ENCODE data around the gene GAREM2.
A peak's percentile ranks its signal among the peaks of the same experiment; 100 is the strongest.

The GAREM2 gene

DNA sequence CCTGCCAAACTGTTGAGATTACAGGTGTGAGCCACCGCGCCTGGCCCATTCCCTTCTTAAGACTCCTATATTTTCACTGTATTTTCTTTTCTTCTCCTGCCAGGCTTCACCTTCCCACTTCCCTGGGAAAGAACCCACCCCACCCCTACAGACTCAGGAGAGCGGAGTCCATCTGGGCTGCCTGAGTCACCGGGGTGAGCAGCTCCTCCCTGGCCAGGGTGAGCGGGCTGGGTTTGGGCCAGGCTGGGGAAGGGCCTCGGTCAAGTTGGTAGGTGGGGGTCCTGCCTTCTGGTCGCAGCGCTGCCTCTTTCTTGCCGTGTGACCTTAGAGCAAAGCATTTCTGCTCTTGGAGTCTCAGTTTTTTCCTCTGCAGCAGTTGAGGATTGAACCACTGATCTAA, 2.1 kb upstream of the GAREM2 start:
- DNase-seq = no peak

DNA sequence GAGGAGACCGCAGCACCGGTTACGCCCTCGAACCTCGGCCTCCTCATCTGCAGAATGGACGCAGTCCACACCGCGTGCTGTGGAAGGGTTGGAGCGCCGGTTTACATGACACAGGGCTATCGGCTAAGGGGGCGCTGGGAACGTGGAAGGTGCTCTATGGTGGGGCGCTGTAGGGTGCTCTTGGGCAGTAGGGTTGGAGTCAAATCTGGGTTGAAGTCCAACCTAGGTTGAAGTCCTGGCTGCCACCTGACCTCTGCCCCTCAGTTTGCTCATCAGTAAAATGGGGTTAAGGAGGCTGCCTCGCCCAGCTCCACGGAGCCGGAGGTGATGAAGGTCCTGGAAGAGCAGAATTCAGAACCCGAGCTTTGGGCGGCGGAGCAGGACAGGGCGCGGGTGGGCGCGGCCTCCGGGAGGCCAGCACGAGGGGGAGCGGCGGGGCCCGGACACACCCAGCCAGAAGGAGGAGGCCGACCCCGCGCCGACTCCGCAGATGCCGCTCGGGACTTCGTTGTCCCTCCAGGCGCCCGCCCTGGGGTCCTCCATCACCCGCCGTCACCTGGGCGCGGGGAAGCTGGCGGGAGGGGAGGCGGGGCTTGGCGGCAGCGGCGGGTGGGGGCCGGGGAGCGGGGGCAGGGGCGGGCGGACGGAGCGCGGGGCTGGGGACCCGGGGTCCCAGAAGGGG, 558 bp upstream of the GAREM2 start:
- peak in 1 of 6 experiments; percentile 16 for DNase-seq

DNA sequence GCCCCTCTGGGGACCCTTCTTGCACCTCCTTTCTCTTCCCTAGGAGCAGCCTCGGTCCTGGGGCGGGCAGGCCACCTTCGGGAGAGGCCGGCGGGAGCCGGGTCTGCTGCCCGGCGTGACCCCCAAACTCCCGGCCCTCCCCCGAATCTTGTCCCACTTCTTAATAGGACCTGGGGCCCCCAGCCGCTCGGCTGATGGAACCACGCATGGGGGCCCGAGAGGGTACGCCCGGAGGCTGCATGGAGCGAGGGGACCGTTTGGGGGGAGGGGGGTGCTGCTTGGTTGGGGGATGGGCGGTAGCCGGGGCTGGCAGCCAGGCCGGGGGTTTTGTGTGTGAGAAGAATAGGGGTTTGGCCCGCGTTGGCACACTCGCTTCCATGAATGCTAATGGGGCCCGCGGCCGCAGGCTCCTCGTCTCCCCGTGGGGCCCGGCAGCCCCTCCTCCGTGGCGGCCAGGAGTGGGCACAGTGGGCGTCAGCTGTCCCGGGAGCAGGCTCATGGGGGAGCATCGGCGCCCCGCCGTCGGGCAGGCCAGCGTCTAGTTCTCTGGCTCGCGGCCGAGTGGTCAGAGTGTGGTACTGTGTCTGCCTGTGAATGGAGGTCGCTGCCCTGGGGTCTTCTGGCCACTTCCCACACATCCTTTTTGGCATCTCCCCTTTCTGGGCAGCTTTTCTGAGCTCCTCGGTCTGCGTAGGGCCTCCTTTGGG, 1.0 kb downstream of the GAREM2 start:
- no peak for DNase-seq

DNA sequence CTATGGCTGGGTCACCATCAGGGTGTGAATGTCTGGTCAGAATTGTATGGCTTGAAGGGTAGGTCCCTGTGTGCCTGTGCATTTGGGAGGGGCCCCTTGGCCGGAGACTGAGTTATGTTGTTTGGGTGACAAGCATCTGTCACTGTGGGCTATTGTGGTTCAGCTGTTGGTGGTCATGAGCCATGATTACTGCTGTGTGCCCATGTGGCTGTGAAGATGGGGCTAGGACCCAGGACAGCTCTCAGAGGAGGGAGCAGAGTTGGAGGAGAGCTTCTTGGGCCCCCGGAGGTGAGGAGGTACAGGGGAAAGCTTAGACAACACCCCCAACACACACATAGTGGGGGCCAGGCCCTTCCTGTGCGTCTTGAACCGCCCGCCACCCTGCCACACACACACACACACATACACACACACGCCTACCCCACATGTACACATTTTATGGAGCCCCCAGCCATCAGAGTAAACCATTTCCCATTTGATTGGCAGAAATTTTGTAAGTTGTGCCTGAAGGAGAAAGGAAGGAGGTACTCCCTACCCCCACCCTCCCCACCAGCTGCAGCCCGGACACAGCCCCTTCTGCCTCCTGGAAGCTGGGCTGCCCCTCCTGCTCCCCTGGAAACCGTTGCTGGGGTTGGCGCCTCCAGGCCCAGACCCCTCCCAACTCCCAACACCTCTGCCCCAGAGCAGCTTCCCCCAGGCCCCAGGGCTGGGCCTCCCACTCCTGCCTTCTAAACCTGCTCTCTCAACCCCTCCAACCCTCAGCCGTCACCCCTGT, 2.0 kb downstream of the GAREM2 start:
- no peak for DNase-seq

DNA sequence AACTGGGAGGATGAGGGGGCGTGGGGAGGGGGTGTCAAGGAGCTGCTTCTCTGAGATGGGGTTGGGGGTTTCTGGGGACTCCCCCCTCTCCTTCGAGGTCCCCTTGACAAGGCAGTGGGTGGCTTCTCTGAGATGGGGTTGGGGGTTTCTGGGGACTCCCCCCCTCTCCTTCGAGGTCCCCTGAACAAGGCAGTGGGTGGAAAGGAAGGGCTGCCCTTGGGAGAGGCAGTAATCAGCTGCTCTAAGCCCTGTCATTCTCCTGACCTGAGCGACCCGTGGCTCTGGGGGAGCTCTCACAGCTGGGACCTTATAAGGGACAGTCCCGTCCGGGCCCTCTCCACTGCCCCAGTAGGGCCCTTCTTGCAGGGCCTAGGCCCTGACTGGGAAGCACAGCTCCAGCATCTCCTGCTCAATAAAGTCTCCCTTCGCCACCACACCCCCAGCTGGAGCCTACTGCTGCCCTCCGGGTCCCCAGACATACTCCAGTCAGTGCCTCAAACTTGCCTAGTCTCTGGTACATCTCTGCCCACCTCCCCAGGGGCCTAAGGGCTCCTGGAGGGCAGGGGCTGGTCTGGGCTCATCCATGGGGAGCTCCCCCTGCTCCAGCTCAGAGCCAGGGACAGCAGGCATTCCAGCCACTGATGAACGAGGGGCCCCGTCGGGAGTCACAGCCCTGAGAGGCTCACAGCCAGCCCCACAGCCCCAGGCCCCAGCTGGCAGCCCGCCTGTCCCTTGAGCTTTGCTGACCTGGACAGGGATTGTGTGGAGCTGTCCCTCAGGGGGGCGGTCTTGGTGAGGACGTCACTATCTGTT, 2.8 kb downstream of the GAREM2 start:
- no peak for DNase-seq

DNA sequence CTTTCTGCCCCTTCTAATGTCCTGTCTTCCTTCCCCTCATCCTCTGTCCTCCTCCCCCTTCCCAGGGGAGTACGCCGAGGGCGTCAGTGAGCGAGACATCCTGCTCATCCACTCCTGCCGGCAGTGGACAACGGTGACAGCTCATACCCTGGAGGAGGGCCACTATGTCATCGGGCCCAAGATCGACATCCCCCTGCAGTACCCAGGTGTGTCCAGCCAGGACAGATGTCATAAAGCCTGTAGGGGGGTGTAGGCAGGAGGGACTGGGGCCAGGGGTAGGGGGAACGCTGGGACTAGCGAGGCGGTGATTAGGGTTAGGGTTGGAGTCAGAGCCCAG, 3.4 kb downstream of the GAREM2 start:
- no peak for DNase-seq

DNA sequence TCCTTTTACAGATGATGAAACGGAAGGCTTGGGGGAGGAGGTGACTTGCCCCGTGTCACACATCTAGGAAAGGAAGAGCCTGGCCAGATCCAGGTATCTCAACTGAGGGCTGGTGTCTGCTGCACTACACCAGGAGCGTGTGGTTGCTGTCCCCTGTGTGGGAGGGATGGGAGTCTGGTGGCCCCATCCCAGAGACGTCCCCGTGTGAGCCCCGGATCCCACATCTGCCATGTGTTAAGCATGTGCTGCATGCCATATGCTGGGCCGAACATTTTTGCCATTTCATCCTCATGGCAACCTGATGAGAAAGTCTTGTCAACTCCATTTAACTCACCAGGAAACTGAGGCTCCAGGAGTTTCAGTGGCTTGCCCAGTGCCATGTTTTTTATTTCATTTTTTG, 4.2 kb downstream of the GAREM2 start:
- no peak for DNase-seq

DNA sequence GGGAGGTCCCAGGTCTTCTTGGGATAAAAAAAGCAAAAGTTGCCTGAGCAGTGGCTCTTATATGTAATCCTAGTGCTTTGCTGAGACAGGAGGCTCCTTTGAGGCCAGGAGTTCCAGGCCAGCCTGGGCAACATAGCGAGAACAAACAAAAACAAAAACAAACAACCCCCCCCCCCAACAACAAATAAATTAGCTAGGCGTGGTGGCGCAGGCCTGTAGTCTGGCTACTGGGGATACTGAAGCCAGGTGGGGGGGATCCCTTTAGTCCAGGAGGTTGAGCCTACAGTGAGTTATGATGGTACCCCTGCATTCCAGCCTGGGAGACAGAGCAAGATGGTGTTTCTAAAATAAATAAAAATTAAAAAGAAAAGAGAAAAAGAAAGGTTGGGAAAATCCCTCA, 5.4 kb downstream of the GAREM2 start:
- no peak for DNase-seq

DNA sequence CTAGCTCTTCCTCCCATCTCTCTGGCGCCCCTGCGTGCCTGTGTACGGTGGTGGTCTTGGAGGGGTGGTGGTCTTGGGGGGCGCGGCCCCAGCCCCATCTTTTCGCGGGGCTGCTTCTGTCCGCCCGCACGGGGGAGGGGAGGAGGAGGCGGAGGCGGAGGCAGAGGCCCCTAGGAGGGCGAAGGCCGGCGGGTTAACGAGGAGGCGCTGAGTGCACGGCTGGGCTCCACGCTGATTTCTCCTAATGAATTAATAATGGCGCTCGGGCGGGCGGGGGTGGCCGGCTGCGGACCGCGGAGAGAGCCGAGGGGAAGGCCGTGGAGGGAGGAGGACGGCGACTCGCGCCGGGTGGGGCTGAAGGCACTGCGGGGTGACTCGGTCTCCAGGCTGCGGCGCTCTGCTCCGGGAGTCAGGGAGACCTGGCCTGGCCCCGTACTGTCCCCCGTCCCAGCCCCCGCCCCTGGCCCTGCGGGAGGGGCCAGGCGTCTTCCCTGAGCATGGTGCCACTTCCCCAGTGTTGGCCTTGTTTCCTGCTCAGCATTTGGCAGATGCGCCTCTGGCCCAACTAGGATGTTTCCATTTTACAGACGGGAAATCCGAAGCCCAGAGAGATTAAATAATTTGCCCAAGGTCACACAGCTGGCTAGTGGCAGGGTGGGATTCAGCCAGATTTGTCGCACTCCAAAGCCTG, 6.0 kb downstream of the GAREM2 start:
- peak in 1 of 6 experiments; percentile 11 for DNase-seq

DNA sequence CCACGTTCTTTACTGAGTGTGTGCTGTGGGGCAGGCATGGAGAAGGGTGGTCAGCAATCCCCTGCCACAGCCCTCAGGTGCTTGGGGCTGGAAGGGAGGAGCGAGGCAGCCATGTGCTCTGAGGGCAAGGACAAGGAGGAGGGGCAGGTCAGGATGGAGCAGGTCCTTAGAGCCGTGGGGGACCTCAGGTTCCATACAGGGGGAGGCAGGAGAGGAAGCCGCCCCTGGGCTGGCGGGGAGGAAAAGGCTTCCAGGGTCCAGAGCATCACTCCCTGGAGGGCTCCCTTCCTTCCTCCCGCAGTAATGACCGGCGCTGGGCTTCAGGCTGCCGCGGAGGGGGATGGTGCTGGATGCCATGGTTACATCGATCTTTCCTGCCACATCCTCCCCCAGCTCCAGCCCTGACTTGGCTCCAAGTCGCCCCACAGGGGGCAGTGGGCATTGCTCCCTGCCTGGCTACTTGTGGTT, 6.6 kb downstream of the GAREM2 start:
- DNase-seq = no peak

DNA sequence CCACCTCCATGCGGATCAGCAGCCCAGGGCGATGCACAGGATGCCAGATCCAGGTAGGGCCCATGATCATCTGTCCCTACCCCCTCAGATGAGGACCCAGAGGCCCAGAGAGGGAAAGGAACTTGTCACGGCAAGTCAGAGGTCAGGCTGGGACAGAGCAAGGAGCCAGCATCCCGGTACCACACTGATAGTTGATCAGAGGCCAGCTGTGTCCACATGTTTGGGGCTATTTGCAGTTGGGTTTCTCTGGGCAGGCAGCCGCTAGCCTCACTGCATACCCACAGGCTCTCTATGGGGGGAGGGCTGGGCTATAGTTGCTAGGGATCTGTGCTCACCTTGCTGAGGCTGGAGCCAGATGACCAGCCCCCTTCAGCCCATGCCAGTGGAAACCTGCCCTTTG, 9.6 kb downstream of the GAREM2 start:
- no peak for DNase-seq

DNA sequence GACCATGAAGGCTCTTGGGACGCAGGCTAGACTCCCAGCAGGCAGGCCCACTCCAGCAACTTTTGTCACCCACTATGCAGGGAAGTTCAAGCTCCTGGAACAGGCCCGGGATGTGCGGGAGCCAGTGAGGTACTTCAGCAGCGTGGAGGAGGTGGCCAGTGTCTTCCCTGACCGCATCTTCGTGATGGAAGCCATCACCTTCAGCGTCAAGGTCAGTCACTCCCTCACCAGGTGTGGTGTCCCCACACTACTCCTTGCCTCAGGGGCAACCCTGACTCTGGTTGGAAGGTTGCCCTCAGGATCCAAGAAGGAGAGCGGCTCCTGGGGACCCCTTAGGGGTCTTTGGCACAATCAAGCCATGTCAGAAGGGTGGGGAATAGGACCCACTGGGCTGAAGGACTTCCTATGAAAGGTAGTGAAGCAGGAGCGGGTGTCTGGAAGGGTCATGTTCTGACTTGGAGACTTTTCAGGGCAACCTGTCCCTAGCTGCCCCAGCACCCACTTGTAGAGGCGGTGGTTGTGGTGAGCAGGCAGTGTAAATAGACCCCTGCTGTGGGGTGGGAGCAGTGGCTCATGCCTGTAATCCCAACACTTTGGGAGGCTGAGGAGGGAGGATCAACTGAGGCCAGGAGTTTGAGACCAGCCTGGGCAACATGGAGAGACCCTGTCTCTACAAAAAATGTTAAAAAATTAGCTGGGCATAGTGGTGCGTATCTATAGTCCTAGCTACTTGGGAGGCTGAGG, 10.2 kb downstream of the GAREM2 start:
- DNase-seq = no peak

DNA sequence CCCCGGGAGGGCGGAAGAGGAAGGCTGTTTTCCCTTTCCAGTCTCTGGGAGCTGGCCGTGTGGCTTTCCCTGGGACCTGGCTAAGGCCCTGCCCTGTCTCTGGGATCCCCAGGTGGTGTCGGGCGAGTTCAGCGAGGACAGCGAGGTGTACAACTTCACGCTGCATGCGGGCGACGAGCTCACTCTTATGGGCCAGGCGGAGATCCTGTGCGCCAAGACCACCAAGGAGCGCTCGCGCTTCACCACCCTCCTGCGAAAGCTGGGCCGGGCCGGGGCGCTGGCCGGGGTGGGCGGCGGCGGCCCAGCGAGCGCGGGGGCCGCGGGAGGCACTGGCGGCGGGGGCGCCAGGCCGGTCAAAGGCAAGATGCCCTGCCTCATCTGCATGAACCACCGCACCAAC, 11.2 kb downstream of the GAREM2 start:
- DNase-seq = no peak

DNA sequence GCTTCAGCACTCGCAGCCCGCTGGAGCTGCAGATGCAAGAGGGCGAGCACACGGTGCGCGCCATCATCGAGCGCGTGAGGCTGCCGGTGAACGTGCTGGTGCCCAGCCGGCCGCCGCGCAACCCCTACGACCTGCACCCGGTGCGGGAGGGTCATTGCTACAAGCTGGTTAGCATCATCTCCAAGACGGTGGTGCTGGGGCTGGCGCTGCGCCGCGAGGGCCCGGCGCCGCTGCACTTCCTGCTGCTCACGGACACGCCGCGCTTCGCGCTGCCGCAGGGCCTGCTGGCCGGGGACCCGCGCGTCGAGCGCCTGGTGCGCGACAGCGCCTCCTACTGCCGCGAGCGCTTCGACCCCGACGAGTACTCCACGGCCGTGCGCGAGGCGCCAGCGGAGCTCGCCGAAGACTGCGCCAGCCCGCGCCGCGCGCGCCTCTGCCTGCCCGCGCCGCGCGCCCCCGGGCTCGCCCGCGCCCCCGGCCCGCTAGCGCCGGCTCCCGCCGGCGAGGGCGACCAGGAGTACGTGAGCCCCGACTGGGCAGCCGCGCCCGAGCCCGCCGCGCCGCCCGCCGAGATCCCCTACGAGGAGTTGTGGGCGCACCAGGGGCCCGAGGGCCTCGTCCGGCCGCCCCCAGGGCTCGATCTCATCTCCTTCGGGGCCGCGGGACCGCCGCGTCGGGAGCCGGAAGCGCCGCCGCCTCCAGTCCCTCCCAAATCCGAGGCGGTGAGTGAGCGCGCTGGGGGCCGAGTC, 11.8 kb downstream of the GAREM2 start:
- DNase-seq = peak; percentile 72 to 89 (median 80)

DNA sequence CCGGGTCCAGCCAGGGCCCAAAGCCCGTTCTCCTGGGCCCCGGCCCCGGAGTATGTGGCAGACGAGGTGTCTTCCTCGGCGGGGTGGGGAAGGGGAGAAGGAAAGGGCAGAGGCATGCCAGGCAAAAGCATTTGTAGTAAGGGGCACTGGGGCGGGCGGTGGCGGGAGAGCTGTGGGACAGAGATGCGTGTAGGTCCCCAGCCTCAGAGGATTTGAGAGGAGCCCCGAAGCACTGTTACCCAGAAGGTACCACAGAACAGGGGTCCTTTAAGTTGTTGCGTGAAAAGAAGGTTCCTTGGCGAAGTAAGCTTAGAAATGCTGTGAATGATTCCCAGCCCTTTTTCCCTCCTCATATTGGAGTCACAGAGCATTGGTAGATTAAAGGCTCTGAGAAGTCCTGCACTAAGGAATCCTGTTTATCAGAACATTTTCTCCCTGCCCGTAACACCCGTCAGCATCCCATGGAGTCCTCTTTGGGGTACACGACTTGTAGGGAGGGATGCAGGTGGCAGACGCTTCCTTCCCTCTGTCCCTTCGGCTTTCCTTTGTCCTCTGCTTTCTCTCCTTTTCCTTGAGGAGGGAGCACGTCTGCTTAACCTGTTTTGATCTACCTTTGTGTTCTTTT, 12.5 kb downstream of the GAREM2 start:
- no peak for DNase-seq

DNA sequence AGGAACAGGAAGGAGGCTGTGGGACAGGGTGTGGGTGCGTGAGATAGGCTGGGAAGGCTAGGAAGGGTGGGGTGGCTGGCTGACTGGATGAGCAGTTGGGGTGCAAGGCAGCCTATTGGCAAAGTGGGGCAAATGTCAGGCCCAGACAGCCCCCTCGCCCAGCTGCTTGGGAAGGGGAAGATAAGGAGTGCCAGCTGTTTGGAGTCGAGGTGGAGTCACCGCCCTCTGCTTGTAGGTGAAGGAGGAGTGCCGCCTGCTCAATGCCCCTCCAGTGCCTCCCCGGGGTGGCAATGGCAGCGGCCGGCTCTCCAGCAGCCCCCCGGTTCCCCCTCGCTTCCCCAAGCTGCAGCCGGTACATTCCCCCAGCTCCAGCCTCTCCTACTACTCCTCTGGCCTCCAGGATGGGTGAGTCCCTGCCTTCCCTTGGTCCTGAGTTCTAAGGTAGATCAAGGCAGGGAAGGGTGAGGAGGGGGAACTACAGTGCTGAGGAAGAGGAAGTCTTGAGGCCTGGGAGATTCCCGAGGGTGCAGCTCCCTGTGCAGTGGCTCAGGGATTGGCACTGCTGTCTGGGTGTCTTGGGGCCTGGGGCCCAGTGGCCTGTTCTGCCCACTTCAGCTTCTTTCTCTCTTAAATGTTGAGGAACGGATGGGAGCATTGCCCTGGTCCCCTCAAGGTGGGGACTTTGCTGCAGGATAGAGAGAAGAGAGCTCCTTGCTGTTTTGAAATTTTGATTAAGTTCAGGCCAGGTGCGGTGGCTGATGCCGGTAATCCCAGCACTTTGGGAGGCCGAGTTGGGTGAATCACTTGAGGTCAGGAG, 13.3 kb downstream of the GAREM2 start:
- DNase-seq = no peak

DNA sequence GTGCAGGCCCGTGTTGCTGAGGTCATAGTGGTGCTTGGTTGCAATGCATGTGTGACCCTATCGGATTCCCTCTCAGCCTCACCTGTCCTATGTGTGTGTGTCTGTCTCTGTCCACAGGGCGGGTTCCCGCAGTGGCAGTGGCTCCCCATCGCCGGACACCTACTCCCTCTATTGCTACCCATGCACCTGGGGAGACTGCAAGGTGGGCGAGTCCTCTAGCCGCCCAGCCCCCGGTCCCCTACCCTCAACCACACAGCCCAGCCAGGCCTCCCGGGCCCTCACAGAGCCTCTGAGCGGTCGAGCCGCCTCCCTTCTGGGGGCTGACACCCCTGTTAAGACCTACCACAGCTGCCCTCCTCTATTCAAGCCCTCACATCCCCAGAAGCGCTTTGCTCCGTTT, 14.2 kb downstream of the GAREM2 start:
- DNase-seq = no peak

DNA sequence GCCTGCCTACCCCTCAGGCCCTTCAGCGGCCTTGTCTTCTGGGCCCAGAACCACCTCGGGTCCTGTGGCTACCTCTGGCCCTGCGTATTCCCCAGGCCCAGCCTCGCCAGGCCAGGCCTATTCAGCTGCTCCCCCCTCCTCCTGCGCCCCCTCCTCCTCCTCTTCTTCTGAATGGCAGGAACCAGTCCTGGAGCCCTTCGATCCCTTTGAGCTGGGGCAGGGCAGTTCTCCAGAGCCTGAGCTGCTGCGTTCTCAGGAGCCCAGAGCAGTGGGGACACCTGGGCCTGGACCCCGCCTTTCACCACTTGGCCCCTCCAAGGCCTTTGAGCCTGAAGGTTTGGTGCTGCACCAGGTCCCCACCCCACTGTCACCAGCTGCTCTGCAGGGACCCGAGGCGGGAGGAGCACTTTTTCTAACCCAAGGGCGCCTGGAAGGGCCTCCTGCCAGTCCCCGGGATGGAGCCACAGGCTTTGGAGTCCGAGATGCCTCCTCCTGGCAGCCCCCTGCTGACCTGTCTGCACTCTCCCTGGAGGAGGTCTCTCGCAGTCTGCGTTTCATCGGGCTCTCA, 14.7 kb downstream of the GAREM2 start:
- DNase-seq = no peak

DNA sequence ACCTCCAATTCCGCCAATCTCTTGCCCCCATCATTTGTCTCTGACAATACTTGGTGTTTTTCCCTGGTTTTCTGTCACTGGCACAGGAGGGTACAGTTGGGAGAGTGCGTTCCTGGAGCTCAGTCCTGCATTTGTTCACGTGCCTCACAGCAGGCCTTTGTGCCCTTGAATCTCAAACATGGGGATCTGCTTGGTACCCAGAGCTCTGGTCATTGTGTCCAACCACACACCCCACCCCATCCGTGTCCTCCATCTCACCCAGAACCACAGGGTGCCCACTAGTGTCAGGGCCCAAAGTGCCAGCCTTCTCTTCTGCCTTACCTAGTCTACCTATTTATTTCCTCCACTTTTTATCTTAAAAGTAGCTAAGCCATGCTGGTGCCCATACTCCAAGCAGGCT, 16.2 kb downstream of the GAREM2 start:
- DNase-seq = no peak

All from stimulated activated naive CD4-positive, alpha-beta T cell (primary cell).